IPS-15b (cell line): Measurements from ENCODE around the gene RECQL5.
"Not testable (repeated sequence)": the region's sequence is repeated elsewhere in the genome, so short reads cannot be mapped to it uniquely, and the experiment has no call there.

Source experiments
- H3K27me3 ChIP-seq: one replicate; pipeline ENCODE4 v1.6.1; 2013; ENCODE audit warnings: low read length; ENCODE audit not compliant: control insufficient read depth, insufficient read depth
- H3K36me3 ChIP-seq: one replicate; pipeline ENCODE4 v1.6.1; 2013; ENCODE audit warnings: low read length; ENCODE audit not compliant: control insufficient read depth, insufficient read depth
- H3K4me1 ChIP-seq: one replicate; pipeline ENCODE4 v1.6.1; 2013; ENCODE audit warnings: mild to moderate bottlenecking, low read length; ENCODE audit not compliant: control insufficient read depth, insufficient read depth
- H3K4me3 ChIP-seq: one replicate; pipeline ENCODE4 v1.5.1; 2013; ENCODE audit warnings: low read depth, low read length
- H3K9ac ChIP-seq: one replicate; pipeline ENCODE4 v1.6.1; 2013; ENCODE audit warnings: low read depth, mild to moderate bottlenecking, low read length
- H3K9me3 ChIP-seq: one replicate; pipeline ENCODE4 v1.6.1; 2013; ENCODE audit warnings: mild to moderate bottlenecking, low read length; ENCODE audit not compliant: control insufficient read depth, insufficient read depth

Gene RECQL5

DNA sequence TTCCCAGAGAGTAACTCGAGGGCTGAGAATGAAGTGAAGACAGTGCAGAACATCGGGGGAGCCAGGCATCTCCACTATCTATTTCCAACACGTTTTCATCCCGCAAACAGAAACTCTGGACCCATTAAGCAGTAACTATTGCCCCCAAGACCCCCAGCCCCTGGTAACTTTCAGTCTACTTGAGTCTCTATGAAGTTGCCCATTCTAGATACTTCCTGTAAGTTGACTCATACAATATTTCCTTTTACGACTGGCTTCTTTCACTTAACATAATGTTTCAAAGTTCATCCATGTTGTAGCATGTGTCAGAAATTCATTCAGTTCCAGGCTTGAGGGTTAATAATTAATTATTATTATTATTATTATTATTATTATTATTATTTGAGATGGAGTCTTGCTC, 59.9 kb downstream of the RECQL5 start:
- H3K9me3 ChIP-seq = no peaks in the 10 kb centered on the region
- no peaks in the 10 kb centered on the region for H3K4me1 ChIP-seq
- H3K4me3 ChIP-seq = no peak overlapping the region
- H3K9ac ChIP-seq = no peak overlapping the region
- H3K36me3 ChIP-seq = no peaks in the 10 kb centered on the region
- H3K27me3 ChIP-seq = no peaks in the 10 kb centered on the region

DNA sequence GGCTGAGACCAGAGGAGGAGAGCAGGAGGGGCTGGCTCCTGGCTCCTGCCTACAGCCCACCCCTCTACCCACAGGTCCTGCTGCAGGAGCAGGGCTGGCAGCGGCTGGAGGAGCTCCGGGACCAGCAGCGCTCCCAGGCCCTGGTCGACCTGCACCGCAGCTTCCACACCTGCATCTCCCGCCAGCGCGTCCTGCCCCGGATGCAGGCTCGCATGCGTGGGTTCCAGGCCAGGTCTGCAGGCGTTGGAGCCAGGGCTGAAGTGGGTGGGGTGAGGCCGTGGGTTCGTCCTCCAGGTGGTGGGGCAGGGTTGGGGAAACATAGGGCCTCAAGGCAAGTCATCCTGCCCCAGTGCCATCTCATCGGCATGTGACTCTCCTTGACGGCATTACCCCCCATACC, 61.2 kb downstream of the RECQL5 start:
- Histone ChIP-seq H3K27me3 (no peaks in the 10 kb centered on the region), H3K9ac (no peak overlapping the region), H3K4me1 (no peaks in the 10 kb centered on the region), H3K4me3 (no peak overlapping the region), H3K9me3 (no peaks in the 10 kb centered on the region), H3K36me3 (no peaks in the 10 kb centered on the region)

DNA sequence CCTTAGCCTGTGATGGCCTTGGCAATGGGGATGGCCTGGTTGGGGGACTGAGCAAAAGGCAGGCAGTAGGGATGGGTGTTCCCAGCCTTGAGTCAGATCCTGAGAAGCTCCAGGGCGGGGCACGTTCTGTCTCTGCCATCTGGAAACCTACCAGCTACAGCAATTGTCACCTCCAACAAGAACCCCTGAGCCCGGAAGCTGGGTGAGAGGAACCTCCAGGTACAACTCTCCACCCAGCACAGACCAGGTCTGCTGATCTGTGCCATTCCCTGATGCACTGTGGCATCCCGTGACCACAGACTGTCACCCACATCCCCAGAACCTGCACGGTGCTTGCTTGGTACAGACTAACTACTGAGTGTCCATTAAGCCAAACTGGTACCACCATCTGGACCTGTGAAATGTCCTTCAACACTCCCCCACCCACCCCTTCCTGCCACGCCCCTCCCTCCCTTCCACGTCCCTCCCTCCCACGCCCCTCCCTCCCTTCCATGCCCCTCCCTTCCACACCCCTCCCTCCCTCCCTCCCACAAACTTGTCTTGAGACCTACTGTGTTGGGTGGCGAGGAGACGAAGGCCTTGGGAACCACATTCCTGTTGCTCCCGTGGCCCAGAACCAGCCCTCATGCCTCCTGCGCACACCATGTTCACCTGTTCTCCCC, 62.8 kb downstream of the RECQL5 start:
- Histone ChIP-seq H3K4me1 (no peaks in the 10 kb centered on the region), H3K27me3 (no peaks in the 10 kb centered on the region), H3K36me3 (no peaks in the 10 kb centered on the region), H3K9me3 (no peaks in the 10 kb centered on the region), H3K4me3 (no peak overlapping the region), H3K9ac (no peak overlapping the region)

DNA sequence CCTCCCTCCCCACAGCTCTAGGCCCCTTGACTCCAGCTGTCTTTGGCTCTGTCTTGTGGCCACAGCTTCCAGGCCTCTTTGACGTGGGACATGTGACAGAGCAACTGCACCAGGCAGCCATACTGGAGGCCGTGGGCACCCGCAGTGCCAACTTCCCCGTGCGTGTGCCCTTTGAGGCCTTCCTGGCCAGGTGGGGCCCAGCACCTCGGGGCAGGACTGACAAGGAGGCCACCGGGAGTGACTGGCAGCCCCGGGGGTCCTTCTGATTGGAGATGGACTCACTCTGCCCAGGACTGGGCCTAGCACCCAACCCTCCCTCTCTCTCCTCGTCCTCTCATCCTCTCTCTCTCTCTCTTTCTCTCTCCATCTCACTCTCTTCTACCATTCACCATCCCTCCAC, 63.8 kb downstream of the RECQL5 start:
- Histone ChIP-seq H3K4me1 (no peaks in the 10 kb centered on the region), H3K36me3 (no peaks in the 10 kb centered on the region), H3K9ac (no peak overlapping the region), H3K27me3 (no peaks in the 10 kb centered on the region), H3K4me3 (no peak overlapping the region), H3K9me3 (no peaks in the 10 kb centered on the region)

DNA sequence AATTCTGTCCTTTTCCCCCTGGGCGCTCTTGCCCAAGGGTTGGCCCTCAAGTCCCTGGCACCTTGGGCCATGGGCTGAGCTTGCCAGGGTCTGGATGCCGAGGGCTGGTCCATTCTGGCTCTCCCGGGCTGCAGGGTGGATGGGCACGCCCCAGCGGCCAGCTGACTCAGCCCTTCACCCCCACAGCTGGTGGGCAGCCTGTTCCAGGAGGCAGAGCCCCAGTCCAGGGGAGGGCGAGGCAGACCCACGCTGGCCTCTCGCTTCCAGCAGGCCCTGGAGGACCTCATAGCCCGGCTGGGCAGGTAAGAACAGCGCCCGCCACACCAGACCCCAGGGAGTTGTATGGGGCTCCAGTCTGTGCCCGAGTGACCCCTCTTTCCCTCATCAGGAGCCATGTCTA, 64.3 kb downstream of the RECQL5 start:
- H3K36me3 ChIP-seq = no peaks in the 10 kb centered on the region
- no peaks in the 10 kb centered on the region for H3K9me3 ChIP-seq
- no peaks in the 10 kb centered on the region for H3K27me3 ChIP-seq
- H3K9ac ChIP-seq = no peak overlapping the region
- H3K4me3 ChIP-seq = no peak overlapping the region
- no peaks in the 10 kb centered on the region for H3K4me1 ChIP-seq

DNA sequence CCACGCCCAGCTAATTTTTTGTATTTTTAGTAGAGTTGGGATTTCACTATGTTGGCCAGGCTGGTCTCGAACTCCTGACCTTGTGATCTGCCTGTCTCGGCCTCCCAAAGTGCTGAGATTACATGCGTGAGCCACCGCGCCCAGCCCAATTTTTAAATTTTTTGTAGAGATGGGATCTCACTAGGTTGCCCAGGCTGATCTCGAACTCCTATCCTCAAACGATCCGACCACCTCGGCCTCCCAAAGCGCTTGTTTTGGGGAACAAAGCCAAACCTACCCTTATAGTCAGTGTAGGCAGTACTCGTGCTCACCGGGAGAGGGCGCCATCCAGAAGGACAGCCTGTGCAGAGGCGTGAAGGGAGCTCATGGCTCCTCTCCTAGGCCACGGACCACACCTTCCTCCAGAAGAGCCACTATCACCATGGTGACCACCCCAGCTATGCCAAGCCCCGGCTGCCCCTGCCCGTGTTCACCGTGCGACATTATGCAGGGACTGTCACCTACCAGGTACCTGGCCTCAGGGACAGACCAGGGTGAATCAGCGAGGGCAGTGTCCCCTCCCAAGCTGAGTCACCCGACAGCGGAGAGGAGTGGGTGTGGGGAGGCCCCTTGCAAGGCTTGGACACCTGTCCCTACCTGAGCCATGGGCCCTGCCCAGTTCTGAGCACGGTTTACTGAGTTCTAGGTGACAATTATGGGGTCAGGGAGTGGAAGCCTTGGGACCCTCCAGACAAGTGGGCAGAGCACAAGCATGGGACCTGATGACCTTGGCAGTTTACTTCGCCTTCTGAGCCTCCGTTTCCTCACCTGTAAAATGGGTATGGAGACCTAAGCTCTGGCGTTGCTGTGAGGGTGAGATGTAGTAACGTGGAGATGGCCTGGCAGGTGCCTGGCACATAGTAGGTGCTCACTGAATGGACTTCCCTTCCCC, 65.6 kb downstream of the RECQL5 start:
- H3K36me3 ChIP-seq = no peaks in the 10 kb centered on the region
- no peaks in the 10 kb centered on the region for H3K4me1 ChIP-seq
- no peaks in the 10 kb centered on the region for H3K27me3 ChIP-seq
- no peak overlapping the region for H3K4me3 ChIP-seq
- no peak overlapping the region for H3K9ac ChIP-seq
- H3K9me3 ChIP-seq = no peaks in the 10 kb centered on the region

DNA sequence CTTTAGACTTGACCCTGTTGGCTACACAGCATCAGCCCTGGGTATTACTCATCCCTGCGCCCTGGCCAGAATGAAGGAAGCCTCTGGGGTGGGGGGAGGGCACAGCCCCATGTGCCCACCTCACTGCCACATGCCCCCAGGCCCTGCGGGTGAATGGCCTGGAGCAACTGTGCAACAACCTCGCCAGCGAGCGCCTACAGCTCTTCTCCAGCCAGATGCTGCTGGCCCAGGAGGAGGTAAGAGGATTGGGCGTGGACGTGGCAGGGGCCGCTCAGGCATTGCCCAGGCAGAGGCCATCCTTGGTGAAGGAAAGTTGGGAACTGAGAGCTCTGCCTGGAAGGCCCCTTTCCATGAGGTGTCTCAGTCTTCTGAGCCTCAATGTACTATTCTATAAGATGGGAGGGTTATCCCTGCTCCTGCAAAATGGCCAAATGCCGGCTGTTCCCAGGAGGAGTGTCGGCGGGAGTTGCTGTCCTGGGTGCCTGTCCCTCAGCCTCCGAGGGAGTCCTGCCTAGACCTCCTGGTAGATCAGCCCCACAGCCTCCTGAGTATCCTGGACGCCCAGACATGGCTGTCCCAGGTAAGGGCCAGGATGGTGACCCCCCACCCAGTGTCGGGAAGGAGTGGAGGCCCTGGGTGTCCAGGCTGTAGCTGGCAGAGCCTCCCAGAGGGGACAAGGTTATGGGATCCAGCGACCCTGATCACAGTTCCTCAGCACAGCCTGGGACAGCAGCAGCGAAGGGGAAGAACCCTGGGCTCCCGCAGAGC, 70.5 kb downstream of the RECQL5 start:
- no peaks in the 10 kb centered on the region for H3K27me3 ChIP-seq

DNA sequence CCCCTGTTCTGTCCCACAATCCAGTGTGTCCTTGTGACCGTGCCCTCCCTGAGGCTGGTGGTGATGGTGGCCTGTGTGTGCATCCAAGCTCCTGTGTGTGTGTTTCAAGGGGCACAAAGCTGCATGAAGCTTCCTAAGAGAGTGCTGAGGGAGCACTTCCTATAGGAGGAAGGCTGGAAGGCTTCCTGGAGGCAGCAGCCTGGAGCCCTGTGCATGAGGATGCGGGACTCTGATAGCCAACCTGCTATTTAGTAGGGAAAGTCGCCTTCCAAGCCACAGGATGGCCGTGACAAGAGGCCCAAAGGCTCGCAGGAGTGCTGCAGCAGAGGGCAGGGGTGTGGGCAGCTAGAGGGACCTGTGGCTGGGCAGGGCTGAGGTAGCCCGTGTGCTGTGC, 71.0 kb downstream of the RECQL5 start:
- no peaks in the 10 kb centered on the region for H3K36me3 ChIP-seq
- no peaks in the 10 kb centered on the region for H3K4me1 ChIP-seq
- no peak overlapping the region for H3K4me3 ChIP-seq
- H3K9ac ChIP-seq = no peak overlapping the region
- no peaks in the 10 kb centered on the region for H3K9me3 ChIP-seq
- H3K27me3 ChIP-seq = no peaks in the 10 kb centered on the region

More for the DNA sequence above, 70.5 kb downstream of the RECQL5 start:
- Histone ChIP-seq H3K4me3 (no peak overlapping the region), H3K4me1 (no peaks in the 10 kb centered on the region), H3K9me3 (no peaks in the 10 kb centered on the region), H3K36me3 (no peaks in the 10 kb centered on the region), H3K9ac (no peak overlapping the region)

DNA sequence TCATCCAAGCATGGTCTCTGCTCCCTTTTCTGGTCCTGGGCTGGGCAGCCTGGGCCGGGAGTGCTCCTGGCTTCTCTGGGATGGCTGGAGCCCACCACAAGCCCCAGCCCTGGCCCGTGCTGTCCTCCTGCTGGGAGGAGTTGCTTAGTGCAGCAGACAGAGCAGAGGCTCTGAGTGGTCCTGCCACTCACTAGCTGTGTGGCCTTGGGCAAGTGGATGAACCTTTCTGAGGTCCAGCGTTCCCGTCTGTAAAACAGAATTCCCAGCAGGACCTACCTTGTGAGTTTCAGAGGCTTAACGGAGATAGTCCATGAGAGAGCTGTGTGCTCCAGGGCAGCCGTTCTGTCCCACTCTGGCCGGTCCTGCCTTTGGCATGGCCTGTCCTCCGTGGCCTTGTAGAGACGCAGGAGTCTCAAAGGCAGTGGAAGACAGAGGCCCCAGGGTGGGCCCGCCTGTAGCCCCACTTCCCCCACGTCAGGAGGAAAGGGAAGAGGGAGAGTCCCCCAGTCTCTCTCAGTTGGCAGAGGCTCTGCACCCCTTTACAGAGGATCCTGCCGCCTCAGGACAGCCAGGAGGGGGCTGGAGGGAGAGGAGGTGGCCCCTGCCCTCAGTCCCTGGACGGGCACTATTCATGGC, 71.6 kb downstream of the RECQL5 start:
- Histone ChIP-seq H3K4me1 (no peaks in the 10 kb centered on the region), H3K9me3 (no peaks in the 10 kb centered on the region), H3K9ac (no peak overlapping the region), H3K4me3 (no peak overlapping the region), H3K27me3 (no peaks in the 10 kb centered on the region), H3K36me3 (no peaks in the 10 kb centered on the region)

DNA sequence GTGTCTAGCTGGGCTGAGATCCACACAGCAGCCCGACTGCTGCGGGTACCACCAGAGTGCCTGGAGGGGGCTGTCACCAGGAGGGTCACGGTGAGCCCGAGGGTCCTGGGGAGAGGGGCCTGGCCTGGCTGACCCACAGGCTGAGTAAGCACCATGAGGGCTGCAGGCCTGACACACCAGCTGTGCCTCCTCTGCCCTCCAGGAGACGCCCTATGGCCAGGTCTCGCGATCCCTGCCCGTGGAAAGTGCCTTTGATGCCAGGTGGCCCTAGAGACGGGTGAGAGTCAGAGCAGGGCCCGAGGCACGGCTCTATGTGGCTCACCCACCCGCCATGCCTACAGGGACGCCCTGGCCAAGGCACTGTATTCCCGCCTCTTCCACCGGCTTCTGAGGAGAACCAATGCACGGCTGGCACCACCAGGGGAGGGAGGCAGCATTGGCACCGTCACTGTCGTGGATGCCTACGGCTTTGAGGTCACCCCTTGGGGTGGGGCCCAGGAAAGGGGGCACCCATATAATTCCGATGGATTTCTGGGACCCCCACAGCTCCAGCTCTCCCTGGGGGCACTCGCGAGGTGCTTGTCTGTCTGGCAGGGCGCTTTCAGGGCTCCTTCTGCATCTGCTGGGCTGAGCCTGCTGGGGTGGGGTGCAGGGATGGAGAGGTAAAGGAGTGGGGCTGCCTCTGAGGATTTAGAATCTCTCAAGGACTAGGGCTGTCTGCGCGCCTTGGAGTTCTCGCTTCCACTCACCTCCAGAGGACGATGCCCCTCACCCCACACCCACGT, 72.3 kb downstream of the RECQL5 start:
- peaks cover 3% of the 10 kb centered on the region for H3K27me3 ChIP-seq
- H3K9ac ChIP-seq = no peak overlapping the region
- no peaks in the 10 kb centered on the region for H3K9me3 ChIP-seq
- H3K4me3 ChIP-seq = no peak overlapping the region
- no peaks in the 10 kb centered on the region for H3K4me1 ChIP-seq
- no peaks in the 10 kb centered on the region for H3K36me3 ChIP-seq

DNA sequence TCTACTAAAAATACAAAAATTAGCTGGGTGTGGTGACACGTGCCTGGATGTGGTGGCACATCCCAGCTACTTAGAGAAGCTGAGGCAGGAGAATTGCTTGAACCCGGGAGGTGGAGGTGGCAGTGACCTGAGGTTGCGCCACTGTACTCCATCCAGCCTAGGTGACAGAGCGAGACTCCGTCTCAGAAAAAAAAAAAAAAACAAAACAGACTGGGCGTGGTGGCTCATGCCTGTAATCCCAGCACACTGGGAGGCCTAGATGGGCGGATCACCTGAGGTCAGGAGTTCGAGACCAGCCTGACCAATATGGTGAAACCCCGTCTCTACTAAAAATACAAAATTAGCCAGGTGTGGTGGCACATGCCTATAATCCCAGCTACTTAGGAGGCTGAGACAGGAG, 73.5 kb downstream of the RECQL5 start:
- H3K36me3 ChIP-seq, H3K9me3 ChIP-seq, H3K4me3 ChIP-seq, H3K9ac ChIP-seq, H3K4me1 ChIP-seq, H3K27me3 ChIP-seq: not testable (repeated sequence)
